ENCODE results near the gene TRIM38. TPM values are rescaled to one million over a fixed set of nuclear protein-coding genes. Genes with fewer than 3 reads are reported as not detected.

The TRIM38 gene
- total and polyA plus RNA-seq, 2 of the 13 experiments (the other 11 are each of a cell fraction or from before 2014, with no cell fraction given), result 2.5 to 3.1 TPM

GRCh38 chr6:25992413-25993340 is 30.1 kb downstream of the TRIM38 start (continued):
- peak; percentile 72; the same call in 1 of the 2 replicates for TF ChIP-seq E2F1 (CRISPR knock-in tag; IDR thresholded peaks at IDR 0.05)
- no peak for TF ChIP-seq GRHL1 (CRISPR knock-in tag; conservative IDR thresholded peaks at IDR 0.05)
- peak; percentile 91; the same call in 1 of the 2 replicates for TF ChIP-seq ZHX1 (CRISPR knock-in tag; IDR thresholded peaks at IDR 0.05; ENCODE audit: low read depth)
- TF ChIP-seq MYC (CRISPR knock-in tag; IDR thresholded peaks at IDR 0.05; ENCODE audit: borderline replicate concordance), result peak; percentile 80
- no peak; the same call in 1 of the 2 replicates for TF ChIP-seq SNAI1 (CRISPR knock-in tag; IDR thresholded peaks at IDR 0.05; ENCODE audit: borderline replicate concordance)
- TF ChIP-seq ZNF264 (CRISPR knock-in tag; IDR thresholded peaks at IDR 0.05), result peak; percentile 62; the same call in 1 of the 2 replicates
- 0 out of 2 replicates have a peak, but pooled peaks have one; percentile 1 for TF ChIP-seq ZNF468 (CRISPR knock-in tag; IDR thresholded peaks at IDR 0.05)
- 0 out of 2 replicates have a peak, but pooled peaks have one; percentile 45 for TF ChIP-seq ZBTB34 (CRISPR knock-in tag; IDR thresholded peaks at IDR 0.05)
- 0 out of 2 replicates have a peak, but pooled peaks have one; percentile 8 for TF ChIP-seq ZNF780A (CRISPR knock-in tag; IDR thresholded peaks at IDR 0.05)
- peak; percentile 65 for TF ChIP-seq ETV5 (CRISPR knock-in tag; IDR thresholded peaks at IDR 0.05; ENCODE audit: borderline replicate concordance)
- TF ChIP-seq RFX3 (CRISPR knock-in tag; IDR thresholded peaks at IDR 0.05), result no peak
- TF ChIP-seq ZNF777 (CRISPR knock-in tag; IDR thresholded peaks at IDR 0.05), result peak; percentile 51; the same call in 1 of the 2 replicates
- TF ChIP-seq MAF1 (CRISPR knock-in tag; IDR thresholded peaks at IDR 0.05; ENCODE audit: borderline replicate concordance), result peak; percentile 31; the same call in 1 of the 2 replicates
- TF ChIP-seq ZNF800 (CRISPR knock-in tag; IDR thresholded peaks at IDR 0.05), result peak; percentile 88
- TF ChIP-seq SUZ12 (IDR thresholded peaks at IDR 0.05; ENCODE audit: low read depth, low read length), result no peak
- TF ChIP-seq ARNT (IDR thresholded peaks at IDR 0.05), result no peak
- no peak for TF ChIP-seq EZH2 (conservative IDR thresholded peaks at IDR 0.05; ENCODE audit: low read depth, low read length)
